Measurements from ENCODE around the gene CUL3.
"Not testable (repeated sequence)": the region's sequence is repeated elsewhere in the genome, so short reads cannot be mapped to it uniquely, and the experiment has no call there.

The CUL3 gene

DNA sequence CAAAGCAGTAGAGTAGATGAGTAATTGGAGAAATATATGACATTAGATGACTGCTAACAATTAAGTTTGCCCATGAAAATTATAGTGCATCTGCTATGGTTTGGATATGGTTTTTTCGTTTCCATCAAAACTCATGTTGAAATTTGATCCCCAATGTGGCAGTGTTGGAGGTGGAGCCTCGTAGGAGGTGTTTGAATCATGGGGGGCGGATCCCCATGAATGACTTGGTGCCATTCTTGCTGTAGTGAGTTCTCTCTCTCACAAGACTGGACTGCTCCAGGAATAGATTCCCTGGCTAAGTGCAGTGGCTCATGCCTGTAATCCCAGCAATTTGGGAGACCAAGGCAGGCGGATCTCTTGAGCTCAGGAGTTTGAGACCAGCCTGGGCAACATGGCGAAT, 9.7 kb upstream of the CUL3 start:
- DNase-seq (ENCODE audit: extremely low read depth, low read depth): no peak
- TF ChIP-seq CTCF (IDR thresholded peaks at IDR 0.05; ENCODE audit: low read depth, low read length): no peak

- TF ChIP-seq CTCF (IDR thresholded peaks at IDR 0.05; ENCODE audit: low read depth, low read length): no peak
- DNase-seq (ENCODE audit: extremely low read depth, low read depth): no peak
Observed at GRCh38 chr2:224591220-224591619, 6.1 kb upstream of the CUL3 start.

- no peak for DNase-seq (ENCODE audit: extremely low read depth, low read depth)
- TF ChIP-seq CTCF (IDR thresholded peaks at IDR 0.05; ENCODE audit: low read depth, low read length): no peak
Observed at GRCh38 chr2:224586127-224586695, 1.0 kb upstream of the CUL3 start.

DNA sequence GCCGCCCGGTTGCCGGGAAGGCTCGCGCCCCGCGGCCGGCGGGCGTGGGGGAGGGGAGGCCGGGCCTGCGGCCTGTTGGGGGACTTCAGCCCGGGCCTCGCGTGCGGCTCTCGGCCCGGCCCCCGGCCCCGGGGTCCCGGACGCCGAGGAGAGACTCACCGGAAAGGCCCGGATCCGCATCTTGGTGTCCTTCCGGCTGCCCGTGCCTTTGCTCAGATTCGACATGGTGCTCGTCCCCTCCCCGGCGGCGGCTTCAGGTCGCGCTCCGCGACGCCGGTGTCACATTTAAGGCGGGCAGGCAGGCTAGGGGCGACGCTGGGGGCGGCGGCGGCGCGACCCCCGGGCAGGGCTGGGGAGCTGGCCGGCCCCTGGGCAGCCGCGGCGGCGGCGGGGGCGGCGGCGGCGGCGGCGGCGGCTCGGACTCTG, 365 bp downstream of the CUL3 start:
- no peak for DNase-seq (ENCODE audit: extremely low read depth, low read depth)
- no peak for TF ChIP-seq CTCF (IDR thresholded peaks at IDR 0.05; ENCODE audit: low read depth, low read length)

DNA sequence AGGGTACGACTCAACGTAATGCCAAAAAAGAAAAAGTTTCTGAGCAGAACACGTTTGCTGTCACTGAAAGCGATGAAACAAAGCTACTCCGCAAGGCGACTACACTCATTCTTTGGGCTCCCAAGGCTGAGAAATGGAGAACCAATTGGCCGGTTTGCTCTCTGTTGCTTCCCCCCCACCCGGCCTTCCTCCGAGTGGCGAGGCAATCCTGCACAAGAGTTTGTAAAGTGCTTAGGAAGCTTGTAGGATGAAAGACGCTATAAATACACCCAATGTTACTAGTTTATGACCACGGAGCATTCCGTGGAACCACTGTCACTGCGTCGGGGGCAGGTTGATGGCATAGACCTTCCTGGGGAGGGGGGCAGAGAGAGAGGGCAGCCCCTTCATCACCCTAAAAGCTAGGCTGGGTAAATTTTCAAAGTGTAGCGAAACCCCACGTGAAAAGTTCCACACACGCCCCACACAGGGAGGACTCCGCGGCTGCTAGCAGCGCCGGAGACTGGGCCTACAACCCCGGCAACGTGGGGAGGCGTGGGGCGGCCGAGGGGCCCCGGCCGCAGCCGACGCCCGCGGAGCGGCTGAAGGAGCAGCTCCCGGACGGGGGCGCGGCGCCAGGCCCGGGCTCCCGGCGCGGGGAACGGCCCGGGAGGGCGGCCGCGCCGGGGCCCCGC, 915 bp downstream of the CUL3 start:
- TF ChIP-seq CTCF (IDR thresholded peaks at IDR 0.05; ENCODE audit: low read depth, low read length): no peak
- DNase-seq (ENCODE audit: extremely low read depth, low read depth): no peak

DNA sequence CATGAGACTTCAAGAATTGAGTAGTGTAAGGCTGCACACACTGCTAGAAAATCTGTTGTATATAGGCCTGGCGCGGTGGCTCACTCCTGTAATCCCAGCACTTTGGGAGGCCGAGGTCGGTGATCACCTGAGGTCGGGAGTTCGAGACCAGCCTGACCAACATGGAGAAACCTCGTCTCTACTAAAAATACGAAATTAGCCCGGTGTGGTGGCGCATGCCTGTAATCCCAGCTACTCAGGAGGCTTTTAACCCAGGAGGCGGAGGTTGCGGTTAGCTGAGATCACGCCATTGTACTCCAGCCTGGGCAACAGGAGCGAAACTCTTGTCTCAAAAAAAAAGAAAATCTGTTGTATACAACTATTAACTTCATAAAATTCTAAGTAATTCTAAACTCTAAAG, 2.1 kb downstream of the CUL3 start:
- DNase-seq (ENCODE audit: extremely low read depth, low read depth): not testable (repeated sequence)

DNA sequence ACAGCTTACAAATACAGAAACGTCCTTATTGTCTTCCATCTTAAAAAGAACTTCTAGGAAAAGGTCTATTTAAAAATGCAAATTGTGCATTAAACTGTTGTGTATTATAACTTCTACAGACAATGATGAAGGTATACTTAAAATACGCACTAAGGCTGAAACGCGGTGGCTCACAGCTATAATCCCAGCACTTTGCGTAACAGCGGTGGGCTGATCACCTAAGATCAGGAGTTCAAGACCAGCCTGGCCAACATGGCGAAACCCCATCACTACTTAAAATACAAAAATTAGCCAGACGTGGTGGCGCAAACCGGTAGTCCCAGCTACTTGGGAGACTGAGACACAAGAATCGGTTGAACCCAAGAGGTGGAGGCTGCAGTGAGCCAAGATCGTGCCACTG, 4.9 kb downstream of the CUL3 start:
- no peak for DNase-seq (ENCODE audit: extremely low read depth, low read depth)
- TF ChIP-seq CTCF (IDR thresholded peaks at IDR 0.05; ENCODE audit: low read depth, low read length): no peak

- TF ChIP-seq CTCF (IDR thresholded peaks at IDR 0.05; ENCODE audit: low read depth, low read length): no peak
- no peak for DNase-seq (ENCODE audit: extremely low read depth, low read depth)
Observed at GRCh38 chr2:224579411-224579810, 5.8 kb downstream of the CUL3 start.
